SH-SY5Y (cell line): ENCODE results near the gene TRIM67.

Source experiments
- GATA2 ChIP-seq: IDR thresholded peaks from 2 replicates; pipeline ENCODE4 v1.6.1; 2011; ENCODE audit warnings: mild to moderate bottlenecking, low read depth, low read length
- GATA3 ChIP-seq: IDR thresholded peaks from 2 replicates; pipeline ENCODE4 v1.6.1; 2011; ENCODE audit warnings: low read depth, mild to moderate bottlenecking, low read length, moderate library complexity

Gene TRIM67

DNA sequence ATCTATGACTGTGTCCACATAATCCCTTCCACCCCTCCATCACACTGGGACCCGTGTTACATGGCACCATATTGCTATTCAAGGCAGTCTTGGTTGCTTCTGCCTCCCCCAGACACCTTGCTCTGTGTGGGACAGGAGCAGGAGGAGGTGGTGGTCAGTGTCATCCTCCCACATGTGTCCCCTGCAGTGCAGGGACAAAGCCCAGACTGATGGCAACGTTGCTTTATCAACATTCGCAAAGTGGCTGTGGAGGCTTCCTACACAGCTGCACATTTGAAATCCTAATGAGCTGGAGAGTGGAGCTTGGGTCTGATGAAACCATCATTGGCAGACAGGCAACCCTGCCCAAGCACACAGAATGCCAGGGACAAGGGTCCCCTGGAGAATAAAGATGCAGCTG is 26.2 kb downstream of the TRIM67 start:
- no peak for TF ChIP-seq GATA3
- TF ChIP-seq GATA2 = no peak

- TF ChIP-seq GATA2 = no peak
- TF ChIP-seq GATA3 = no peak
Observed at GRCh38 chr1:231188768-231189167, 26.9 kb downstream of the TRIM67 start.

DNA sequence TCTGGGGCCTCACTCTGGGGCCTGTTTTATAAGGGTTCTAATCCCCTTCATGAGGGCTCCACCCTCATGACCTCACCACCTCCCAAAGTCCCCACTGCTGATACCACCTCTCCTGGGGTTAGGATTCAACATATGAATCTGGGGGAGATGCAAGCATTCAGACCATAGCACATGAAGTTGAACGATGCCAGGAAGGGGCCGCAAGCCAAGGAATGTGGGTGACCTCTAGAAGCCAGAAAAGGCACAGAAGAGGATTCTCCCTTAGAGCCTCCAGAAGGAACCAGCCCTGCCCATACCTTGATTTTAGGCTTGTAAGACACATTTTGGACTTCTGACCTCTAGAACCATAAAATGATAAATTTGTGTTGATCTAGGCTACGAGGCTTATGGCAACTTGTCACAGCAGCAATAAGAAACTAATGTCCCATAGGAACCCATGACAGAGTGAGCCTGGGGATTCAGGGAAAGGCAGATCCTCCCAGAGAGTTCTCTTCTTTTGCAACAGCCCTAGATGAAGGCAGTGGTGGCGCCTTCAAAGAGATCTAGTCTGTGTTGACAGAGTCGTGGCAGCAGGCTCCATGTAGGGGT is 27.9 kb downstream of the TRIM67 start:
- TF ChIP-seq GATA2 = no peak
- no peak for TF ChIP-seq GATA3

- TF ChIP-seq GATA3 (no peak), GATA2 (no peak)
Observed at GRCh38 chr1:231190456-231190855, 28.6 kb downstream of the TRIM67 start.

- TF ChIP-seq GATA3 (no peak), GATA2 (no peak)
Observed at GRCh38 chr1:231192620-231193163, 30.8 kb downstream of the TRIM67 start.

DNA sequence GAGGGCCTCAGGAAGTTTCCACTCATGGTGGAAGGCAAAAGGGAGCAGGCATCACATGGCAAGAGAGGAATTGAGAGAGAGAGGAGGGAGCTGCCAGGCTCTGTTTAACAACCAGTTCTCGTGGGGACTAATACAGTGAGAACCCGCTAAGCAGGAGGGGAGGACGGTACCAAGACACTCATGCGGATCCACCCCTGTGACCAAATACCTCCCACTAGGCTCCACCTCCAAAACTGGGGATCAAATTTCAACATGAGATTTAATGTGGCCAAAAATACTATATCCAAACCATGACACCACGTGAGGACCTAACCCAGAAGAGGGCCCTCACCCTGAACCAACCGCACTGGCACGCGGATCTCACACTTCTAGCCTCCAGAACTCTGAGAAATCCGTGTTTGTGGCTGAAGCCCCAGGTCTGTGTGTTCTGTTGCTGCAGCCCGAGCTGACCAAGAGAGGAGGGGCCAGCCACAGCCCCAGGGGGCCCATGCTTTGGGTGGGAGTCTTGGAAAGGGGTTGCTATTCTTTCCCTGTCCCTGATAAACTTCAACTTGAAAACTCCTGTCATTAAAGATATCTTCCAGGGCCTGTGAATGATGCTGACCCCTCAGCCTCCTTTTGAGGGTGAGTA is 32.0 kb downstream of the TRIM67 start:
- no peak for TF ChIP-seq GATA2

- no peak for TF ChIP-seq GATA2
- TF ChIP-seq GATA3 = no peak
Observed at GRCh38 chr1:231194476-231194842, 32.6 kb downstream of the TRIM67 start.

- TF ChIP-seq GATA3 = no peak
- TF ChIP-seq GATA2 = no peak
Observed at GRCh38 chr1:231194843-231195516, 33.1 kb downstream of the TRIM67 start.

- TF ChIP-seq GATA2 (no peak), GATA3 (no peak)
Observed at GRCh38 chr1:231196307-231196706, 34.4 kb downstream of the TRIM67 start.

- TF ChIP-seq GATA3 (no peak), GATA2 (no peak)
Observed at GRCh38 chr1:231196728-231197127, 34.9 kb downstream of the TRIM67 start.

- no peak for TF ChIP-seq GATA2
- no peak for TF ChIP-seq GATA3
Observed at GRCh38 chr1:231199868-231200267, 38.0 kb downstream of the TRIM67 start.

- TF ChIP-seq GATA2 (peak; percentile 72), GATA3 (no peak)
Observed at GRCh38 chr1:231200388-231201031, 38.7 kb downstream of the TRIM67 start.

GRCh38 chr1:231201375-231201978 is 39.6 kb downstream of the TRIM67 start:
- no peak for TF ChIP-seq GATA2
- no peak for TF ChIP-seq GATA3

DNA sequence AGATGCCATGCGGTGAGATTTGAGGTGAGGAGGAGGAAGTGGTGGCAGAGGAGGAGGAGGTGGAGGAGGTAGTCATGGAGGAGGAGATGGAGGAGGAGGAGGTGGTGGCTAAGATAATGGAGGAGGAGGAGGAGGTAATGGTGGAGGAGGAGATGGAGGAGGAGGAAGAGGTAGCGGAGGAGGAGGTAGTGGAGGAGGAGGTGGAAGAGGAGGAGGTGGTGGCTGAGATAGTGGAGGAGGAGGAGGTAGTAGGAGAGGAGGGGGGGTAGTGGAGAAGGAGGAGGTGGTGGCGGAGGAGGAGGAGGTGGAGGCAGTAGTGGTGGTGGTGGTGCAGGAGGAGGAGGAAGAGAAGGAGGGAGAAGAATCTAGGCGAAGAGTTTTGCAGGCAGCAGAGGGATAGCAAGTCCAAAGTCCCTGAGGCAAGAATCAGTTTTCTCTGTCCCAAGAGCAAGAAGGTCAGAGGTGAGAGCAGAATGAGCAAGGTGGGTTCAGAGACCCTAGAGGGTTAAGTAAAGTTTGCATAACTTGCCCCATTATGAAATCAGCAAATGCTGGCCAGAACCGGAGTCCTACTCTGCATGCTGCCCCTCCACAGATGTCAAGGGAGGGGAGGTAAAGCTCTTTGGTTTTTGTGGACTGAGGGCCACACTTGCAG is 40.2 kb downstream of the TRIM67 start:
- TF ChIP-seq GATA3 (no peak), GATA2 (no peak)

GRCh38 chr1:231203259-231204057 is 41.6 kb downstream of the TRIM67 start:
- TF ChIP-seq GATA2 (no peak), GATA3 (no peak)
